Osteoblast (primary cell): ENCODE data around the gene GLP1R. TPM values are rescaled to one million over a fixed set of nuclear protein-coding genes. Genes with fewer than 3 reads are reported as not detected.

Experiments used
- DNase-seq: peaks from one replicate; pipeline ENCODE4 v3.0.0; 2011; ENCODE audit warnings: low spot score, mixed read lengths; ENCODE audit not compliant: insufficient read length; ENCODE audit errors: missing footprints
- H2AFZ ChIP-seq: 2 replicates; pipeline ENCODE4 v1.6.0; 2011; ENCODE audit warnings: mild to moderate bottlenecking, low read length
- H3K27ac ChIP-seq: 2 replicates; pipeline ENCODE4 v1.5.1; 2011; ENCODE audit warnings: mild to moderate bottlenecking, low read depth, low read length, moderate library complexity
- H3K27me3 ChIP-seq: 2 replicates; pipeline ENCODE4 v1.6.0; 2012; ENCODE audit warnings: mild to moderate bottlenecking, control low read depth, inconsistent platforms, low read length, moderate library complexity; ENCODE audit not compliant: insufficient read depth
- H3K36me3 ChIP-seq: 2 replicates; pipeline ENCODE4 v1.5.1; 2011; ENCODE audit warnings: mild to moderate bottlenecking, low read length, control low read depth, moderate library complexity; ENCODE audit not compliant: insufficient read depth
- H3K4me1 ChIP-seq: 2 replicates; pipeline ENCODE4 v1.5.1; 2011; ENCODE audit warnings: mild to moderate bottlenecking, low read length, control low read depth, moderate library complexity; ENCODE audit not compliant: insufficient read depth
- H3K4me2 ChIP-seq: 2 replicates; pipeline ENCODE4 v1.6.0; 2011; ENCODE audit warnings: mild to moderate bottlenecking, low read length; ENCODE audit not compliant: insufficient read depth
- H3K4me3 ChIP-seq: fragments of 200-600 bp; sonication (generic); 3 replicates; pipeline ENCODE4 v1.5.1; 2012; ENCODE audit warnings: mild to moderate bottlenecking, low read length, inconsistent platforms; ENCODE audit not compliant: insufficient read depth
- H3K79me2 ChIP-seq: 2 replicates; pipeline ENCODE4 v1.6.0; 2012; ENCODE audit warnings: mild to moderate bottlenecking, low read length, control low read depth, inconsistent platforms; ENCODE audit not compliant: insufficient read depth
- H3K9me3 ChIP-seq: 2 replicates; pipeline ENCODE4 v1.5.1; 2011; ENCODE audit warnings: low read depth, low read length, control low read depth
- H4K20me1 ChIP-seq: 2 replicates; pipeline ENCODE4 v1.6.0; 2012; ENCODE audit warnings: mild to moderate bottlenecking, low read length, control low read depth; ENCODE audit not compliant: insufficient read depth
- total RNA-seq: library from RNA; depleted of rRNA; stranded (reverse); fragments of >200 nt; gene quantifications from 2 replicates; pipeline ENCODE4 v1.2.3, GENCODE V29; 2012
- TF ChIP-seq, protein P1 (sequence below): IDR thresholded peaks from 2 replicates; pipeline ENCODE4 v1.5.1; 2011; ENCODE audit warnings: mild to moderate bottlenecking, low read depth, low read length, moderate library complexity; ENCODE audit errors: extremely low read depth

The GLP1R gene
- total RNA-seq, 1 donor, result not detected

DNA sequence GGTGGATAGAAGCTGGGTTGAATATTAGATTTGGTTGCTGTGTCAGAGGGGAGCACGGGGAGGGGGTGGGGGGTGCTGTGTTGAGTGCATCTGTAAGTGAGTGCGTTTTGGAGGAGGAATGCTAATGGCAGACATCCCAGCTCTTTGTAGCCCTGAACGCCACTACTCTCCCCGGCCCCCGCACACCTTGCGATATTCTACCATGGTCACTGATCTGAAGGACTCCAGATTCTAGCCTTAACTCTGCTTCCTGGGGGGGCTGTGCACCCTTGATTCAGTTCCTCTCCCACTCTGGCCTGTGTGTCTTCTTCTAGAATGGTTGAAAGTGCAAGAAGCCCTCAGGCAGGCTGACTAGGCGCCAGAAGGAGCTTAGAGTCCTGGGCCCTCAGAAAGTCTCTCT is 7.1 kb downstream of the GLP1R start:
- no peak overlapping the region for H3K27ac ChIP-seq
- TF ChIP-seq, protein P1, sequence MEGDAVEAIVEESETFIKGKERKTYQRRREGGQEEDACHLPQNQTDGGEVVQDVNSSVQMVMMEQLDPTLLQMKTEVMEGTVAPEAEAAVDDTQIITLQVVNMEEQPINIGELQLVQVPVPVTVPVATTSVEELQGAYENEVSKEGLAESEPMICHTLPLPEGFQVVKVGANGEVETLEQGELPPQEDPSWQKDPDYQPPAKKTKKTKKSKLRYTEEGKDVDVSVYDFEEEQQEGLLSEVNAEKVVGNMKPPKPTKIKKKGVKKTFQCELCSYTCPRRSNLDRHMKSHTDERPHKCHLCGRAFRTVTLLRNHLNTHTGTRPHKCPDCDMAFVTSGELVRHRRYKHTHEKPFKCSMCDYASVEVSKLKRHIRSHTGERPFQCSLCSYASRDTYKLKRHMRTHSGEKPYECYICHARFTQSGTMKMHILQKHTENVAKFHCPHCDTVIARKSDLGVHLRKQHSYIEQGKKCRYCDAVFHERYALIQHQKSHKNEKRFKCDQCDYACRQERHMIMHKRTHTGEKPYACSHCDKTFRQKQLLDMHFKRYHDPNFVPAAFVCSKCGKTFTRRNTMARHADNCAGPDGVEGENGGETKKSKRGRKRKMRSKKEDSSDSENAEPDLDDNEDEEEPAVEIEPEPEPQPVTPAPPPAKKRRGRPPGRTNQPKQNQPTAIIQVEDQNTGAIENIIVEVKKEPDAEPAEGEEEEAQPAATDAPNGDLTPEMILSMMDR, result no peak
- no peaks in the 10 kb centered on the region for H3K9me3 ChIP-seq

DNA sequence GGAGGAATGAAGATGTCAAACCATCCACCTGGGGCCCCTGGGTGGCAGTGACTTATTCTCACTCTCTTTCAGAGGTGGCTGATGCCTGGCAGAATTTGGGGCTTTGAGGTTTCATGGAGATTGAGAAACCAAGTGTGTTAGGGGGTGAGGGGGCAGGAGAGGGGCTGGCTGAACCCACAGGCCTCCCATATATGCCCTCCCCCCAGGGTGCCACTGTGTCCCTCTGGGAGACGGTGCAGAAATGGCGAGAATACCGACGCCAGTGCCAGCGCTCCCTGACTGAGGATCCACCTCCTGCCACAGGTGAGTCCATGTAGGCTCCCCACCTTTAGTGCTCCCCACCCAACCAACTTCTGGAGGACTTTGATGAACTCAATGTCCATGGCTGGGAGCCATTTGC is 7.6 kb downstream of the GLP1R start:
- peak; percentile 17 for DNase-seq
- H3K79me2 ChIP-seq, result no peaks in the 10 kb centered on the region
- no peak overlapping the region for H3K4me3 ChIP-seq
- H4K20me1 ChIP-seq, result no peaks in the 10 kb centered on the region
- no peaks in the 10 kb centered on the region for H3K4me1 ChIP-seq
- no peak overlapping the region for H2AFZ ChIP-seq
- TF ChIP-seq, protein P1, result no peak
- no peak overlapping the region for H3K27ac ChIP-seq
- no peaks in the 10 kb centered on the region for H3K27me3 ChIP-seq
- no peaks in the 10 kb centered on the region for H3K9me3 ChIP-seq
- H3K4me2 ChIP-seq, result no peak overlapping the region
- H3K36me3 ChIP-seq, result no peaks in the 10 kb centered on the region

More for the DNA sequence above, 7.1 kb downstream of the GLP1R start:
- Histone ChIP-seq H3K27me3 (no peaks in the 10 kb centered on the region), H2AFZ (no peak overlapping the region), H3K79me2 (no peaks in the 10 kb centered on the region), H3K4me3 (no peak overlapping the region), H3K4me2 (no peak overlapping the region), H3K4me1 (no peaks in the 10 kb centered on the region), H4K20me1 (no peaks in the 10 kb centered on the region), H3K36me3 (no peaks in the 10 kb centered on the region)
- no peak for DNase-seq

GRCh38 chr6:39056681-39057080 is 8.1 kb downstream of the GLP1R start:
- H4K20me1 ChIP-seq, result no peaks in the 10 kb centered on the region
- H3K9me3 ChIP-seq, result no peaks in the 10 kb centered on the region
- H3K4me3 ChIP-seq, result no peak overlapping the region
- TF ChIP-seq, protein P1, result no peak
- no peak overlapping the region for H3K4me2 ChIP-seq
- no peak overlapping the region for H2AFZ ChIP-seq
- H3K27me3 ChIP-seq, result no peaks in the 10 kb centered on the region
- no peak overlapping the region for H3K27ac ChIP-seq
- DNase-seq, result peak; percentile 65
- no peaks in the 10 kb centered on the region for H3K4me1 ChIP-seq
- no peaks in the 10 kb centered on the region for H3K79me2 ChIP-seq
- H3K36me3 ChIP-seq, result no peaks in the 10 kb centered on the region

- Histone ChIP-seq H3K36me3 (no peaks in the 10 kb centered on the region), H3K27me3 (no peaks in the 10 kb centered on the region), H4K20me1 (no peaks in the 10 kb centered on the region), H2AFZ (no peak overlapping the region), H3K79me2 (no peaks in the 10 kb centered on the region), H3K9me3 (no peaks in the 10 kb centered on the region), H3K4me1 (no peaks in the 10 kb centered on the region), H3K4me2 (no peak overlapping the region), H3K27ac (no peak overlapping the region), H3K4me3 (no peak overlapping the region)
- DNase-seq, result peak; percentile 51
- TF ChIP-seq, protein P1, result no peak
Measured at GRCh38 chr6:39057251-39058155, 8.9 kb downstream of the GLP1R start.
